Esophagus squamous epithelium (tissue), 5 donors: Measurements from ENCODE around the gene EPHA2. TPM values are rescaled to one million over a fixed set of nuclear protein-coding genes. Genes with fewer than 3 reads are reported as not detected.

Source experiments
- DNase-seq: peaks from one replicate; lab custom pipeline; 2025; lab: John Stamatoyannopoulos, UW
- H3K27ac ChIP-seq, 4 donors: fragments of 200-600 bp; sonication (generic); one replicate each; pipeline ENCODE4 v1.5.1; 2016 to 2019; ENCODE audit warnings: mild to moderate bottlenecking in 1 of 4
- H3K27me3 ChIP-seq, 4 donors: fragments of 200-600 bp; sonication (generic); 1 replicate in 3 of 4; 2 replicates in 1 of 4; pipeline versions ENCODE4 v1.5.1 to v1.6.0; 2017 to 2021; ENCODE audit warnings: antibody characterized with exemption in 1 of 4
- H3K36me3 ChIP-seq, 3 donors: fragments of 200-600 bp; sonication (generic); one replicate each; pipeline ENCODE4 v1.5.1; 2016 to 2019
- H3K4me1 ChIP-seq, 3 donors: fragments of 200-600 bp; sonication (generic); one replicate each; pipeline ENCODE4 v1.5.1; 2017 to 2019
- H3K4me3 ChIP-seq, 4 donors: fragments of 200-600 bp; sonication (generic); 1 replicate in 3 of 4; 2 replicates in 1 of 4; pipeline ENCODE4 v1.5.1; 2016 to 2019; ENCODE audit warnings: mild to moderate bottlenecking in 2 of 4, moderate library complexity in 1 of 4
- H3K9me3 ChIP-seq, 3 donors: fragments of 200-600 bp; sonication (generic); one replicate each; pipeline ENCODE4 v1.5.1; 2016 to 2019
- CTCF ChIP-seq, 6 experiments: fragments of 450-650 bp in 4 of 6; fragments of 200-600 bp in 2 of 6; sonication (generic) in 2 of 6; IDR thresholded peaks; one replicate each; pipeline ENCODE4 v1.5.1; 2016 to 2019; ENCODE audit warnings: antibody characterized with exemption in 6 of 6, mild to moderate bottlenecking in 4 of 6, moderate library complexity in 4 of 6
- POLR2A ChIP-seq, 4 donors: fragments of 450-650 bp; IDR thresholded peaks; one replicate each; pipeline ENCODE4 v1.6.1; 2017; ENCODE audit warnings: antibody characterized with exemption in 4 of 4, mild to moderate bottlenecking in 4 of 4, moderate library complexity in 3 of 4
- WGBS, 2 donors: methylation state at CpG; one replicate each; pipeline ENCODE4 v1.1.5; 2018; 5-methylcytosine and 5-hydroxymethylcytosine counted together
- intact Hi-C: fragments of 100-400 bp; cut with DNase I; formaldehyde crosslinking; loops from one replicate; pipeline ENCODE4 v1.15.0; 2022
- total RNA-seq, 4 donors: library from RNA; depleted of rRNA; stranded (reverse); fragments of >200 nt; gene quantifications; one replicate each; pipeline ENCODE4 v1.1.0, GENCODE V29; 2016
- donor health status: DM: yes; HTN: yes; CAD: no.

Gene EPHA2
- total RNA-seq, 4 donors from 2014 or later = 87.5 to 225 (median 137) TPM

- 57 to 67% methylated on average over 1 of the region's 1 CpG for WGBS, 2 donors
Observed at GRCh38 chr1:16120407-16120806, 35.5 kb downstream of the EPHA2 start.

GRCh38 chr1:16119926-16120325 lies 35.9 kb downstream of the EPHA2 start:
- Histone ChIP-seq H3K4me3 (no peak overlapping the region), H3K4me1 (peaks cover 12 to 47% (median 32%) of the 10 kb centered on the region in 3 donors), H3K36me3 (peaks cover 0 to 15% (median 0%) of the 10 kb centered on the region in 3 donors), H3K27ac (no peak overlapping the region), H3K27me3 (no peaks in the 10 kb centered on the region), H3K9me3 (no peaks in the 10 kb centered on the region)
- 82 to 94% methylated on average over 7 to 8 of the region's 10 CpGs for WGBS, 2 donors
- TF ChIP-seq POLR2A (IDR thresholded peaks at IDR 0.05) (no peak), CTCF (IDR thresholded peaks at IDR 0.05) (no peak)
- DNase-seq = no peak
- intact Hi-C loops = no loop called here

More at GRCh38 chr1:16120407-16120806, 35.5 kb downstream of the EPHA2 start:
- peaks cover 12 to 52% (median 36%) of the 10 kb centered on the region in 3 donors for H3K4me1 ChIP-seq
- no peaks in the 10 kb centered on the region for H3K27me3 ChIP-seq
- peaks cover 0 to 20% (median 5%) of the 10 kb centered on the region in 3 donors for H3K36me3 ChIP-seq
- no peak overlapping the region for H3K27ac ChIP-seq
- no peak overlapping the region for H3K4me3 ChIP-seq
- no peak for DNase-seq
- no peaks in the 10 kb centered on the region for H3K9me3 ChIP-seq
- intact Hi-C loops = no loop called here
- no peak for TF ChIP-seq CTCF (IDR thresholded peaks at IDR 0.05)
- TF ChIP-seq POLR2A (IDR thresholded peaks at IDR 0.05) = no peak

- WGBS, 2 donors = 72 to 84% methylated on average over 2 to 6 of the region's 6 CpGs
- Histone ChIP-seq H3K36me3 (peaks cover 0 to 11% (median 0%) of the 10 kb centered on the region in 3 donors), H3K4me1 (peaks cover 12 to 43% (median 27%) of the 10 kb centered on the region in 3 donors), H3K9me3 (no peaks in the 10 kb centered on the region), H3K27me3 (no peaks in the 10 kb centered on the region), H3K27ac (no peak overlapping the region), H3K4me3 (no peak overlapping the region)
- TF ChIP-seq POLR2A (IDR thresholded peaks at IDR 0.05) = no peak
- no peak for TF ChIP-seq CTCF (IDR thresholded peaks at IDR 0.05)
- intact Hi-C loops = no loop called here
- DNase-seq = no peak
Observed at GRCh38 chr1:16119504-16119903, 36.4 kb downstream of the EPHA2 start.

- no peak for TF ChIP-seq POLR2A (IDR thresholded peaks at IDR 0.05)
- no peak for TF ChIP-seq CTCF (IDR thresholded peaks at IDR 0.05)
- Histone ChIP-seq H3K9me3 (no peaks in the 10 kb centered on the region), H3K27me3 (no peaks in the 10 kb centered on the region), H3K4me3 (no peak overlapping the region), H3K4me1 (peaks cover 6 to 35% (median 19%) of the 10 kb centered on the region in 3 donors), H3K36me3 (peaks cover 0 to 3% (median 0%) of the 10 kb centered on the region in 3 donors), H3K27ac (no peak overlapping the region)
- 56 to 92% methylated on average over 2 to 6 of the region's 9 CpGs for WGBS, 2 donors
- no peak for DNase-seq
- intact Hi-C loops = no loop called here
Observed at GRCh38 chr1:16118706-16119105, 37.2 kb downstream of the EPHA2 start.

GRCh38 chr1:16117936-16118335 lies 37.9 kb downstream of the EPHA2 start:
- H3K27ac ChIP-seq = no peak overlapping the region
- no peaks in the 10 kb centered on the region for H3K36me3 ChIP-seq
- H3K9me3 ChIP-seq = no peaks in the 10 kb centered on the region
- intact Hi-C loops = no loop called here
- DNase-seq = no peak
- peaks cover 6 to 27% (median 12%) of the 10 kb centered on the region in 3 donors for H3K4me1 ChIP-seq
- WGBS, 2 donors = 88 to 89% methylated on average over 8 of the region's 8 CpGs
- H3K4me3 ChIP-seq = no peak overlapping the region
- TF ChIP-seq CTCF (IDR thresholded peaks at IDR 0.05) (no peak), POLR2A (IDR thresholded peaks at IDR 0.05) (no peak)
- no peaks in the 10 kb centered on the region for H3K27me3 ChIP-seq
